Body of pancreas (tissue), 4 donors: ENCODE data around the gene EPHA8.

Experiments used
- CTCF ChIP-seq, 7 experiments: fragments of 450-650 bp in 4 of 7; fragments of 200-600 bp in 3 of 7; sonication (generic) in 3 of 7; IDR thresholded peaks; one replicate each; pipeline ENCODE4 v1.5.1; 2016 to 2019; ENCODE audit warnings: antibody characterized with exemption in 7 of 7
- POLR2A ChIP-seq, 3 donors: fragments of 450-650 bp; IDR thresholded peaks; one replicate each; pipeline ENCODE4 v1.6.1; 2016; ENCODE audit warnings: antibody characterized with exemption in 3 of 3, mild to moderate bottlenecking in 2 of 3

DNA sequence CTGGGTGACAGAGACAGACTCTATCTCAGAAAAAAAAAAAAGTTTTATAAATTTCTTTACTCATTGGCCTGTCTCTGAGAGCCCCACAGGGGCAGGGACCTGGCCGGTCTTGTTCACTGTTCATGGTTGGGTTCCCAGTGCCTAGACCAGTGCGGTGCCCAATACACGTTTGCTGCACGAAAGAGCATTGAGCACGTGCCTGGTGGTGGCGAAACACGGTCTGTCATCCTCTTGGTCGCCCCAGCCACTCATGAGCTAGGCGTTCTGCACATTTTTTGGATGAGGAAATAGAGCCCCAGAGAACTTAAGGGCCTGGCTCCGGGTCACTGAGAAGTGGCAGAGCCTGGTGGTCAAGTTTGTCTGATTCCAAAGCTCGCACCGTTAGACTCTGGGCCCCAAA lies 18.7 kb upstream of the EPHA8 start:
- TF ChIP-seq CTCF (IDR thresholded peaks at IDR 0.05) (no peak), POLR2A (IDR thresholded peaks at IDR 0.05) (no peak)
